Stimulated activated naive CD8-positive, alpha-beta T cell treated with anti-CD3 and anti-CD28 coated beads, Interleukin-15, amount 100 ng/mL, for 72 hours (primary cell): Measurements from ENCODE around the gene SRSF3.
"Not testable (repeated sequence)": the region's sequence is repeated elsewhere in the genome, so short reads cannot be mapped to it uniquely, and the experiment has no call there.

Experiments
- ATAC-seq: fragments of 150-1000 bp; cut with Tn5 transposase; 2 replicates; pipeline ENCODE4 v1.10.0; 2021; ENCODE audit warnings: mild to moderate bottlenecking, moderate library complexity
- DNase-seq, 2 donors: peaks; one replicate each; pipeline ENCODE4 v3.0.0; 2021 to 2022
- H3K27ac Mint-ChIP-seq, 2 donors: one replicate each; pipeline ENCODE4 v1.8.0; 2022; ENCODE audit warnings: mild to moderate bottlenecking in 2 of 2, mixed read lengths in 2 of 2, moderate library complexity in 2 of 2
- H3K27me3 Mint-ChIP-seq: one replicate; pipeline ENCODE4 v1.8.0; 2022; ENCODE audit warnings: mixed read lengths
- H3K4me1 Mint-ChIP-seq: one replicate; pipeline ENCODE4 v1.8.0; 2022; ENCODE audit warnings: mild to moderate bottlenecking, mixed read lengths
- H3K4me3 Mint-ChIP-seq, 2 donors: one replicate each; pipeline ENCODE4 v1.8.0; 2022; ENCODE audit warnings: mild to moderate bottlenecking in 2 of 2, mixed read lengths in 2 of 2, moderate library complexity in 1 of 2
- H3K9me3 Mint-ChIP-seq, 2 donors: one replicate each; pipeline ENCODE4 v1.8.0; 2022; ENCODE audit warnings: mixed read lengths in 2 of 2

Gene SRSF3

GRCh38 chr6:36636687-36637418 lies 42.7 kb downstream of the SRSF3 start:
- ATAC-seq (no peak), DNase-seq (no peak)
- peaks cover 7% of the 10 kb centered on the region for H3K27me3 Mint-ChIP-seq
- no peaks in the 10 kb centered on the region for H3K9me3 Mint-ChIP-seq
- H3K27ac Mint-ChIP-seq, result no peak overlapping the region
- no peaks in the 10 kb centered on the region for H3K4me1 Mint-ChIP-seq
- H3K4me3 Mint-ChIP-seq, result no peak overlapping the region

GRCh38 chr6:36638579-36638978 lies 44.4 kb downstream of the SRSF3 start:
- no peak overlapping the region for H3K4me3 Mint-ChIP-seq
- DNase-seq, result no peak
- H3K27ac Mint-ChIP-seq, result no peak overlapping the region
- H3K4me1 Mint-ChIP-seq, result no peaks in the 10 kb centered on the region
- peaks cover 7% of the 10 kb centered on the region for H3K27me3 Mint-ChIP-seq
- no peaks in the 10 kb centered on the region for H3K9me3 Mint-ChIP-seq
- no peak for ATAC-seq

- Mint-ChIP-seq H3K9me3 (no peaks in the 10 kb centered on the region), H3K27ac (peak overlapping the region in 1 of 2 donors; percentile 42), H3K27me3 (peaks cover 7% of the 10 kb centered on the region), H3K4me3 (no peak overlapping the region), H3K4me1 (no peaks in the 10 kb centered on the region)
- ATAC-seq (no peak), DNase-seq (no peak)
These were observed 45.1 kb downstream of the SRSF3 start for GRCh38 chr6:36639171-36639808.

- Mint-ChIP-seq H3K27me3 (peaks cover 7% of the 10 kb centered on the region), H3K9me3 (no peaks in the 10 kb centered on the region), H3K4me3 (no peak overlapping the region), H3K27ac (no peak overlapping the region), H3K4me1 (no peaks in the 10 kb centered on the region)
- DNase-seq (no peak), ATAC-seq (no peak)
These were observed 47.4 kb downstream of the SRSF3 start for GRCh38 chr6:36641543-36641942.

GRCh38 chr6:36642913-36643817 lies 49.0 kb downstream of the SRSF3 start:
- Mint-ChIP-seq H3K9me3 (no peaks in the 10 kb centered on the region), H3K4me3 (no peak overlapping the region), H3K4me1 (no peaks in the 10 kb centered on the region), H3K27ac (peak overlapping the region in 1 of 2 donors; percentile 46), H3K27me3 (no peaks in the 10 kb centered on the region)
- ATAC-seq (no peak), DNase-seq (no peak)

GRCh38 chr6:36643977-36644376 lies 49.8 kb downstream of the SRSF3 start:
- Mint-ChIP-seq H3K27me3 (no peaks in the 10 kb centered on the region), H3K4me3 (no peak overlapping the region), H3K4me1 (no peaks in the 10 kb centered on the region), H3K27ac (no peak overlapping the region), H3K9me3 (no peaks in the 10 kb centered on the region)
- ATAC-seq (no peak), DNase-seq (no peak)

GRCh38 chr6:36649086-36649485 lies 54.9 kb downstream of the SRSF3 start:
- Mint-ChIP-seq H3K27ac (no peak overlapping the region), H3K4me3 (no peak overlapping the region), H3K4me1 (no peaks in the 10 kb centered on the region), H3K27me3 (peaks cover 8% of the 10 kb centered on the region), H3K9me3 (no peaks in the 10 kb centered on the region)
- DNase-seq, result no peak
- ATAC-seq, result no peak

GRCh38 chr6:36649701-36650484 lies 55.7 kb downstream of the SRSF3 start:
- Mint-ChIP-seq H3K9me3 (no peaks in the 10 kb centered on the region), H3K4me3 (no peak overlapping the region), H3K4me1 (peaks cover under 1% of the 10 kb centered on the region), H3K27ac (peak overlapping the region in 1 of 2 donors; percentile 75), H3K27me3 (peaks cover 10% of the 10 kb centered on the region)
- ATAC-seq (no peak), DNase-seq (no peak)

- ATAC-seq, result no peak
- peaks cover 18% of the 10 kb centered on the region for H3K27me3 Mint-ChIP-seq
- no peak for DNase-seq
- no peak overlapping the region for H3K4me3 Mint-ChIP-seq
- peaks cover 8% of the 10 kb centered on the region for H3K4me1 Mint-ChIP-seq
- H3K9me3 Mint-ChIP-seq, result no peaks in the 10 kb centered on the region
- H3K27ac Mint-ChIP-seq, result no peak overlapping the region
These were observed 56.8 kb downstream of the SRSF3 start for GRCh38 chr6:36650848-36651478.

- Mint-ChIP-seq H3K9me3 (no peaks in the 10 kb centered on the region), H3K27ac (no peak overlapping the region), H3K4me1 (peaks cover 8% of the 10 kb centered on the region), H3K27me3 (peaks cover 23% of the 10 kb centered on the region), H3K4me3 (no peak overlapping the region)
- DNase-seq, result no peak
- ATAC-seq, result no peak
These were observed 57.7 kb downstream of the SRSF3 start for GRCh38 chr6:36651659-36652379.

GRCh38 chr6:36654469-36654868 lies 60.3 kb downstream of the SRSF3 start:
- not testable (repeated sequence) for DNase-seq, ATAC-seq, H3K4me3 Mint-ChIP-seq, H3K9me3 Mint-ChIP-seq, H3K4me1 Mint-ChIP-seq, H3K27ac Mint-ChIP-seq
- H3K27me3 Mint-ChIP-seq, result peaks cover 38% of the 10 kb centered on the region
